ENCODE measurements around the gene ZBTB43. TPM values are rescaled to one million over a fixed set of nuclear protein-coding genes. Genes with fewer than 3 reads are reported as not detected.

Gene ZBTB43
- total RNA-seq, 1 donor from 2014 or later = 17.7 TPM

DNA sequence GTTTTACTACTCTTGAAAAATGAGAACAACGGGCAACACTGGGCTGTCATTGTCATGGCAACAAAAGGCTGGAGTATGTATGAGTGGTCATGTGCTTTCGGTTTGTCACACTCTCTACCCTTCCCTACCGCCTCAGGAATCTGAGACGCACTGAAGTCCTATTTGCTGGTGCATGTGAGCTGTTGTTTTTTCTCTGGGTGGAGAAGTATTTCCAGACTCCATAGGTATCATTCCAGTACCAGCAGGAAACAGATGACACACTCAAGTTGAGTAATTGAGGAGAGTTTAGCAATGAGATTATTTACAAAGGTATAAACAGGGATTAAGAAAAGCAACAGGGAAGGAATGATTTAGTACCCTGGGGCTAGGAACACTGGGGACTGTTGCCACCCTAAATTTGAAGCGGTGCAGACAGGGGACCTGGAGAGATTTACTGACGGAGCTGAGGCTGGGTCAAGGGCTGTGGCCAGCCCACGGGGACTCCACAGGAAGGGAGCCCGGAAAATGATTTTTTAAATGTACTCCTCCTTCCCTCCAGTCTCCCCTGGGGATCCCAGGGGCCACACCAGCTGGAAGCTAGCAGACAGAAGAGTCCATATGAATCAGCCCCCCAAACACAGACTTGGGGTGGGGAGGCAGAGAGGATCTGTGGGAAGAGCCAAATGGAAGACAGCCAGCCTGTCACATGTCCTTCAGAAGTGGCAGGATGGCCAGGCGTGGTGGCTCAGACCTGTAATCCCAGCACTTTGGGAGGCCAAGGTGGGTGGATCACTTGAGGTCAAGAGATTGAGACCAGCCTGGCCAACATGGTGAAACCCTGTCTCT lies 13.2 kb upstream of the ZBTB43 start:
- Mint-ChIP-seq H3K27ac (ENCODE audit: unreplicated experiment) (peak overlapping the region; percentile 93), H3K36me3 (ENCODE audit: low read depth) (no peaks in the 10 kb centered on the region), H3K4me1 (ENCODE audit: low read depth) (peaks cover 34% of the 10 kb centered on the region), H3K4me3 (ENCODE audit: unreplicated experiment) (no peak overlapping the region), H3K9me3 (ENCODE audit: low read depth) (no peaks in the 10 kb centered on the region), H3K27me3 (ENCODE audit: low read depth) (peaks cover 2% of the 10 kb centered on the region)
- TF ChIP-seq, protein P1, sequence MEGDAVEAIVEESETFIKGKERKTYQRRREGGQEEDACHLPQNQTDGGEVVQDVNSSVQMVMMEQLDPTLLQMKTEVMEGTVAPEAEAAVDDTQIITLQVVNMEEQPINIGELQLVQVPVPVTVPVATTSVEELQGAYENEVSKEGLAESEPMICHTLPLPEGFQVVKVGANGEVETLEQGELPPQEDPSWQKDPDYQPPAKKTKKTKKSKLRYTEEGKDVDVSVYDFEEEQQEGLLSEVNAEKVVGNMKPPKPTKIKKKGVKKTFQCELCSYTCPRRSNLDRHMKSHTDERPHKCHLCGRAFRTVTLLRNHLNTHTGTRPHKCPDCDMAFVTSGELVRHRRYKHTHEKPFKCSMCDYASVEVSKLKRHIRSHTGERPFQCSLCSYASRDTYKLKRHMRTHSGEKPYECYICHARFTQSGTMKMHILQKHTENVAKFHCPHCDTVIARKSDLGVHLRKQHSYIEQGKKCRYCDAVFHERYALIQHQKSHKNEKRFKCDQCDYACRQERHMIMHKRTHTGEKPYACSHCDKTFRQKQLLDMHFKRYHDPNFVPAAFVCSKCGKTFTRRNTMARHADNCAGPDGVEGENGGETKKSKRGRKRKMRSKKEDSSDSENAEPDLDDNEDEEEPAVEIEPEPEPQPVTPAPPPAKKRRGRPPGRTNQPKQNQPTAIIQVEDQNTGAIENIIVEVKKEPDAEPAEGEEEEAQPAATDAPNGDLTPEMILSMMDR (IDR thresholded peaks at IDR 0.05) = no peak
- DNase-seq (ENCODE audit: low spot score) = peak; percentile 30

DNA sequence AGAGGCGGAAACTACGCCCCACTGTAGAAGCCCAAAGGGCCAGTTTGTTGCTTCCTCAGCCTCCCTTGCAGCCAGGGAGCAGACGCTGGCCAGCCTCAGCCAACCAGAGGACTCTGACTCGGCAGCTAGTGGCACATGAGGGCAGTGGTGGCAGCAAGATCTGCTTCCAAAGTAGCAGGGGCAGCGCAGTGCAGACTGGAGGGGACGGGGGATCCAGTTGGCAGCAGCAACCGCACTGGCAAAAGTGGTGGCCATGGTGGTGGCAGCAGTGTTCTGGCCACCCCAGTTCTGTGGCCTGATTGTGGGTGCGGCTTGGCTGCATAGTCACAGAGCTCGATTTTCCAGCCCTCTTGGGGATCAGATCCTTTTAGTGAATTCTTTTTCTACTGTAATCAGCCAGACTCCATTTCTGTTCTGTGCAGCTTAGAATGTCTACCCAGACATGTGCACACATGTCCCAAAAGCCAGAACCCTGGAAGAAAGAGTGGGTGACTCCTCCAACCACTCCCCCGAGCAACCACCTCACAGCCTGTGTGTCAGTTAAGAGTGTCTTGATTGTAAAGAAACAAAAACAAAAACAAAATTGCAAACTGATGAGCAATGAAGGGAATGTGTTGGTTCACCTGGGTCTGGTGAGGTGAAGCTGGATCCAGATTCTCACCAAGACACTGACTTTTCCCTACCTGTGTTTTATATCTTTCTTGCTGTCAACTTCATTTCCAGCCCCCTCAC lies 11.0 kb upstream of the ZBTB43 start:
- Mint-ChIP-seq H3K9me3 (ENCODE audit: low read depth) (no peaks in the 10 kb centered on the region), H3K27ac (ENCODE audit: unreplicated experiment) (no peak overlapping the region), H3K36me3 (ENCODE audit: low read depth) (no peaks in the 10 kb centered on the region), H3K27me3 (ENCODE audit: low read depth) (no peaks in the 10 kb centered on the region), H3K4me3 (ENCODE audit: unreplicated experiment) (no peak overlapping the region), H3K4me1 (ENCODE audit: low read depth) (peaks cover 20% of the 10 kb centered on the region)
- peak; percentile 61 for DNase-seq (ENCODE audit: low spot score)
- TF ChIP-seq, protein P1 (IDR thresholded peaks at IDR 0.05) = no peak

DNA sequence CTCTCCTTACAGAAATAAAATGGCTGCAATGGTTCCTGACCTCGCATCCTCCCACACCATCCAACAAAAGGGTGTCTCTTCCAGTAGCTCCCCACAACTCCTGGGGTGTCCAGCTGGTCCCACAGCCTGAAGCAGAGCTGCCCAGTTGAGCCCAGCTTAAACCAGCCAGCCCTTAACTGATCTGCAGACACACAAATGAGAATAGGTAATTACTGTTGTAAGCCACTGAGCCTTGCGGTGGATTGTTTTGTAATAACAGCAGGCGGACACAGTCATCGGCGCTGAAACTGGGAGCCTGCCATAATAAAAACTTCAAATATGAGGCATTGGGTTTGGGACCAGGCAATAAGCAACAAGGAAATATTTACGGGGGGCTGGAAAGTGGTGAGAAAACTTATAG lies 10.4 kb upstream of the ZBTB43 start:
- H3K9me3 Mint-ChIP-seq (ENCODE audit: low read depth) = no peaks in the 10 kb centered on the region
- no peak overlapping the region for H3K4me3 Mint-ChIP-seq (ENCODE audit: unreplicated experiment)
- no peak overlapping the region for H3K27ac Mint-ChIP-seq (ENCODE audit: unreplicated experiment)
- no peaks in the 10 kb centered on the region for H3K36me3 Mint-ChIP-seq (ENCODE audit: low read depth)
- DNase-seq (ENCODE audit: low spot score) = peak; percentile 21
- H3K4me1 Mint-ChIP-seq (ENCODE audit: low read depth) = peaks cover 16% of the 10 kb centered on the region
- no peaks in the 10 kb centered on the region for H3K27me3 Mint-ChIP-seq (ENCODE audit: low read depth)
- TF ChIP-seq, protein P1 (IDR thresholded peaks at IDR 0.05) = no peak

DNA sequence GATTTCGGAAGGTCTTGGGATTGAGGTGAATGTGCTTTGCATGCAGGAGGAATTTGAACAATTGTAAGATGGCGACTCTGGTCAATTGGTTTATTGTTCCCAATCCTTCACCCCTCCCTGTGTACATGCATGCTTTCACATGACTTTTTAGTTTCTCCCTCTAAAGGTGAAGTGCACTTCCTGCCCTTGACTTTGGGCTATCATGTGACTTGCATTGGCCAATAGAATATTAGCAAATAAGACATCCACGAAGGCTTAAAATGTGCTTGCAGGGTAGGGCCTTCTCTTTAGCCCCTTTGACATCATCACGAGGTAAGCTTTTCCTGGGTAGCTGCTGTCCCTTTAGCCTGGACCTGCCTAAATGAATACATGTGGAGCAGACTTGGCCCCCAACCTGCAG lies 8.1 kb upstream of the ZBTB43 start:
- no peak for DNase-seq (ENCODE audit: low spot score)
- Mint-ChIP-seq H3K9me3 (ENCODE audit: low read depth) (no peaks in the 10 kb centered on the region), H3K4me3 (ENCODE audit: unreplicated experiment) (no peak overlapping the region), H3K27me3 (ENCODE audit: low read depth) (no peaks in the 10 kb centered on the region), H3K4me1 (ENCODE audit: low read depth) (peaks cover 6% of the 10 kb centered on the region), H3K36me3 (ENCODE audit: low read depth) (no peaks in the 10 kb centered on the region), H3K27ac (ENCODE audit: unreplicated experiment) (no peak overlapping the region)
- TF ChIP-seq, protein P1 (IDR thresholded peaks at IDR 0.05) = no peak

DNA sequence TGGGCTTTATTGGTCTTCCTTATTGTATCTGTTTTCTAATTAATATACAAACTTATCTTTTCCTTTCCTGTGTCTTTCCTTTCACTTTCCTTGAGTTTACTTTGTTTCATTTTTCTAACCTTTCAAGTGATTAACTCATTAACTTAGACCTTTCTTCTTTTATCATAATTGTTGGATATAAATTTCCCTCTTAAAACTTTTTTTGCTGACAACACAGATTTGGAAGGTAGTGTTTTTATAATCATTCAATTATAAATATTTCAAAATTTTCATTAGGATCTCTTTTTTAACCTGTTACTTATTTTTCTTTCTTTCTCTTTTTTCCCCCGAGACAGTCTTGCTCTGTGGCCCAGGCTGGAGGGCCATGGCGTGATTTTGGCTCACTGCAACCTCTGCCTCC lies 6.9 kb upstream of the ZBTB43 start:
- H3K4me1 Mint-ChIP-seq (ENCODE audit: low read depth) = no peaks in the 10 kb centered on the region
- H3K27ac Mint-ChIP-seq (ENCODE audit: unreplicated experiment) = no peak overlapping the region
- DNase-seq (ENCODE audit: low spot score) = peak; percentile 10
- no peaks in the 10 kb centered on the region for H3K9me3 Mint-ChIP-seq (ENCODE audit: low read depth)
- no peaks in the 10 kb centered on the region for H3K36me3 Mint-ChIP-seq (ENCODE audit: low read depth)
- no peaks in the 10 kb centered on the region for H3K27me3 Mint-ChIP-seq (ENCODE audit: low read depth)
- no peak overlapping the region for H3K4me3 Mint-ChIP-seq (ENCODE audit: unreplicated experiment)
- TF ChIP-seq, protein P1 (IDR thresholded peaks at IDR 0.05) = no peak
